ENCODE measurements around the gene ZNF304. TPM values are rescaled to one million over a fixed set of nuclear protein-coding genes. Genes with fewer than 3 reads are reported as not detected.

Gene ZNF304
- total RNA-seq, 1 experiment from 2014 or later: 0.07 TPM

GRCh38 chr19:57320180-57321084, 30.6 kb upstream of the ZNF304 start, which contains the start of gene ZNF543:
Gene ZNF543 (plus strand): TSS chr19:57320472. CDS start chr19:57320854, 382 bp downstream.
- peaks cover under 1% of the 10 kb centered on the region for H3K27me3 Mint-ChIP-seq (ENCODE audit: insufficient read depth, unreplicated experiment)
- H3K36me3 Mint-ChIP-seq (ENCODE audit: insufficient read depth, unreplicated experiment): peaks cover 10% of the 10 kb centered on the region
- no TSS peak for BruUV-seq (replicated peaks)
- no peaks in the 10 kb centered on the region for H3K4me1 ChIP-seq
- peak within 1 kb of the TSS; percentile 47 for H3K4me3 ChIP-seq (ENCODE audit: low read depth, low read length)
- ChIA-PET POLR2A (no interaction called here), CTCF (no interaction called here)
- H3K27ac Mint-ChIP-seq (ENCODE audit: unreplicated experiment): peak within 1 kb of the TSS; percentile 55
- no peaks in the 10 kb centered on the region for H3K36me3 ChIP-seq (ENCODE audit: control insufficient read depth, insufficient read depth, low read length)
- peak within 1 kb of the TSS; percentile 70 for H3K4me3 Mint-ChIP-seq (ENCODE audit: unreplicated experiment)
- intact Hi-C loops (cut with micrococcal nuclease; ENCODE audit: unreplicated experiment): no loop called here
- no peak for TF ChIP-seq CTCF (IDR thresholded peaks at IDR 0.05; ENCODE audit: insufficient read depth in 1 of 2, low read depth in 1 of 2, low read length in 1 of 2, severe bottlenecking in 1 of 2, unreplicated experiment in 1 of 2)
- peak; percentile 86 to 89 for DNase-seq
- H3K9me3 ChIP-seq: no peaks in the 10 kb centered on the region
- H3K9me3 Mint-ChIP-seq (ENCODE audit: unreplicated experiment): no peaks in the 10 kb centered on the region
- no peaks in the 10 kb centered on the region for H3K4me1 Mint-ChIP-seq (ENCODE audit: low read depth, unreplicated experiment)
- H3K27me3 ChIP-seq (replicated peaks; ENCODE audit: control insufficient read depth, insufficient read depth, low read length): no peaks in the 10 kb centered on the region

GRCh38 chr19:57321116-57321515, 30.0 kb upstream of the ZNF304 start:
- BruUV-seq (replicated peaks): no TSS peak
- intact Hi-C loops (cut with micrococcal nuclease; ENCODE audit: unreplicated experiment): no loop called here
- POLR2A ChIA-PET: no interaction called here

DNA sequence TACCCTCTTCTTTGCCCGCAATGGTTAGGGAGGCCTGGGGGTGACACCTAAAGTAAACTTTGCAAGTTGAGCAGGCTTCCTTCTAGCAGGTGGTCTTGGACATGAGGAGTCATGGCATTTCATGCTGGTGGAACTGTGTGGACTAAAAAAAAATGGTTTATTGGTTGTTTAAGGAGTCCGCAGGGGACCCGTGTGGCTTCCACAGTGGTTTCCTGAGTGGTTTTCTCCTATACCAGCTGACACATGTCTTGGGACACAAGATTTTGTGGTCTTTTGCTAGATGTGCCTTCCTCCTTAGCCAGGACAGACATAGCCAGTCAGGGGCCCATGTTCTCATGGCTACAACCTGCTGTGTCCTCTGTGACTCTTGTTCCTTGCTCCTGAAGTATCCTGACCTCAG, 29.3 kb upstream of the ZNF304 start:
- BruUV-seq (replicated peaks): no TSS peak
- POLR2A ChIA-PET: no interaction called here
- no peaks in the 10 kb centered on the region for H3K36me3 ChIP-seq (ENCODE audit: control insufficient read depth, insufficient read depth, low read length)
- no peak overlapping the region for H3K27ac Mint-ChIP-seq (ENCODE audit: unreplicated experiment)
- no peaks in the 10 kb centered on the region for H3K9me3 Mint-ChIP-seq (ENCODE audit: unreplicated experiment)
- TF ChIP-seq CTCF (IDR thresholded peaks at IDR 0.05; ENCODE audit: insufficient read depth in 1 of 2, low read depth in 1 of 2, low read length in 1 of 2, severe bottlenecking in 1 of 2, unreplicated experiment in 1 of 2): no peak
- peak overlapping the region; percentile 70 for H3K4me3 Mint-ChIP-seq (ENCODE audit: unreplicated experiment)
- no peaks in the 10 kb centered on the region for H3K4me1 Mint-ChIP-seq (ENCODE audit: low read depth, unreplicated experiment)
- no peaks in the 10 kb centered on the region for H3K27me3 ChIP-seq (replicated peaks; ENCODE audit: control insufficient read depth, insufficient read depth, low read length)
- intact Hi-C loops (cut with micrococcal nuclease; ENCODE audit: unreplicated experiment): no loop called here
- peaks cover 10% of the 10 kb centered on the region for H3K36me3 Mint-ChIP-seq (ENCODE audit: insufficient read depth, unreplicated experiment)
- H3K4me3 ChIP-seq (ENCODE audit: low read depth, low read length): no peak overlapping the region
- CTCF ChIA-PET: no interaction called here
- DNase-seq: no peak
- no peaks in the 10 kb centered on the region for H3K9me3 ChIP-seq
- no peaks in the 10 kb centered on the region for H3K4me1 ChIP-seq
- H3K27me3 Mint-ChIP-seq (ENCODE audit: insufficient read depth, unreplicated experiment): no peaks in the 10 kb centered on the region

More at GRCh38 chr19:57321116-57321515, 30.0 kb upstream of the ZNF304 start:
- Mint-ChIP-seq H3K27ac (ENCODE audit: unreplicated experiment) (peak overlapping the region; percentile 55), H3K9me3 (ENCODE audit: unreplicated experiment) (no peaks in the 10 kb centered on the region), H3K27me3 (ENCODE audit: insufficient read depth, unreplicated experiment) (no peaks in the 10 kb centered on the region), H3K36me3 (ENCODE audit: insufficient read depth, unreplicated experiment) (peaks cover 10% of the 10 kb centered on the region), H3K4me3 (ENCODE audit: unreplicated experiment) (peak overlapping the region; percentile 70), H3K4me1 (ENCODE audit: low read depth, unreplicated experiment) (no peaks in the 10 kb centered on the region)
- Histone ChIP-seq H3K27me3 (replicated peaks; ENCODE audit: control insufficient read depth, insufficient read depth, low read length) (no peaks in the 10 kb centered on the region), H3K9me3 (no peaks in the 10 kb centered on the region), H3K4me3 (ENCODE audit: low read depth, low read length) (peak overlapping the region; percentile 47), H3K36me3 (ENCODE audit: control insufficient read depth, insufficient read depth, low read length) (no peaks in the 10 kb centered on the region), H3K4me1 (no peaks in the 10 kb centered on the region)
- TF ChIP-seq CTCF (IDR thresholded peaks at IDR 0.05; ENCODE audit: insufficient read depth in 1 of 2, low read depth in 1 of 2, low read length in 1 of 2, severe bottlenecking in 1 of 2, unreplicated experiment in 1 of 2): no peak
- no peak for DNase-seq
- CTCF ChIA-PET: no interaction called here

All from Caco-2 (cell line).